ENCODE data around the gene NCK2.

- TF ChIP-seq POLR2A (IDR thresholded peaks at IDR 0.05) (no peak), CTCF (IDR thresholded peaks at IDR 0.05) (no peak)
Observed at GRCh38 chr2:105885456-105885855, 140.7 kb downstream of the NCK2 start.
